AG04449 (cell line): ENCODE results near the gene DAPK2.

Experiments
- CTCF ChIA-PET: fragments of 350-600 bp; formaldehyde crosslinking; extraction: SDS; loops from one replicate; lab custom pipeline; 2021; ENCODE audit warnings: antibody characterized with exemption; lab: Yijun Ruan, JAX
- POLR2A ChIA-PET: fragments of 400-600, 350-600 bp; formaldehyde crosslinking; extraction: SDS; loops from one replicate; lab custom pipeline; 2020; ENCODE audit warnings: antibody characterized with exemption, inconsistent platforms; lab: Yijun Ruan, JAX
- DNase-seq: peaks from one replicate; pipeline ENCODE4 v3.0.0-alpha.2; 2010; ENCODE audit warnings: low read depth, low spot score
- H3K4me3 ChIP-seq: 2 replicates; pipeline ENCODE4 v1.5.1; 2011; ENCODE audit warnings: low read depth, mild to moderate bottlenecking, control low read depth, low read length
- TF ChIP-seq, protein P1 (sequence below): IDR thresholded peaks from one replicate; pipeline ENCODE4 v1.5.1; 2011; ENCODE audit warnings: mild to moderate bottlenecking, moderate library complexity, low read length, control low read depth, inconsistent platforms; ENCODE audit not compliant: insufficient read depth; ENCODE audit errors: missing control alignments

Gene DAPK2

DNA sequence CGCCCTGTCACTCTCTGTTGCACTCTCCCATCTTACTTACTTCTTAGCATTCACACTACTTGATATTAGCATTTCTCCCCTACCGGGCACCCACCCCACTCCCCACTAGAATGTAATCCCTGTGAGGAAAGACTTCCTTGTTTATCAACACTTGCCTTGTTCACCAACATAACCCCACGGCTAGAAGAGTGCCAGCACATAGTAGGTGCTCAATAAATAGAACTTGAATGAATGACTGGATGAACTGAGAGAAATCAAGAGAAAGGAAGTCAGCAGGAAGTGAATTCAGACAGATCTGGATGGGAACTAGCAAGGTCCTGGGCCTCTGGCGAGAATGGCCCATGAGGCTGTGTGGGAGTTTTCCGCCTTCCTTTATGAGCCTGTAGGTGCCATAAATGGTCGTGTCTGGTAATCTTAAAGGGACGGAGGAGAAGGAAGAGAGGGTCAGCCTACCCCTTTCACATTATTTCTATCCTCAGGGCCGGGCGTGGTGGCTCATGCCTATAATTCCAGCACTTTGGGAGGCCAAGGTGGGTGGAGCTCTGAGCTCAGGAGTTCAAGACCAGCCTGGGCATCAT, 170.1 kb downstream of the DAPK2 start:
- H3K4me3 ChIP-seq, result no peak overlapping the region
- ChIA-PET POLR2A (no interaction called here), CTCF (interaction anchor here (0.9 kb wide), 1 partner anchor 28 kb away, joined by 3 read pairs; no protein-coding TSS in a partner anchor)
- DNase-seq, result no peak
- TF ChIP-seq, protein P1, sequence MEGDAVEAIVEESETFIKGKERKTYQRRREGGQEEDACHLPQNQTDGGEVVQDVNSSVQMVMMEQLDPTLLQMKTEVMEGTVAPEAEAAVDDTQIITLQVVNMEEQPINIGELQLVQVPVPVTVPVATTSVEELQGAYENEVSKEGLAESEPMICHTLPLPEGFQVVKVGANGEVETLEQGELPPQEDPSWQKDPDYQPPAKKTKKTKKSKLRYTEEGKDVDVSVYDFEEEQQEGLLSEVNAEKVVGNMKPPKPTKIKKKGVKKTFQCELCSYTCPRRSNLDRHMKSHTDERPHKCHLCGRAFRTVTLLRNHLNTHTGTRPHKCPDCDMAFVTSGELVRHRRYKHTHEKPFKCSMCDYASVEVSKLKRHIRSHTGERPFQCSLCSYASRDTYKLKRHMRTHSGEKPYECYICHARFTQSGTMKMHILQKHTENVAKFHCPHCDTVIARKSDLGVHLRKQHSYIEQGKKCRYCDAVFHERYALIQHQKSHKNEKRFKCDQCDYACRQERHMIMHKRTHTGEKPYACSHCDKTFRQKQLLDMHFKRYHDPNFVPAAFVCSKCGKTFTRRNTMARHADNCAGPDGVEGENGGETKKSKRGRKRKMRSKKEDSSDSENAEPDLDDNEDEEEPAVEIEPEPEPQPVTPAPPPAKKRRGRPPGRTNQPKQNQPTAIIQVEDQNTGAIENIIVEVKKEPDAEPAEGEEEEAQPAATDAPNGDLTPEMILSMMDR, result no peak

- CTCF ChIA-PET, result interaction anchor here (1.2 kb wide), 1 partner anchor 18 kb away, joined by 6 read pairs; no protein-coding TSS in a partner anchor
- no peak for DNase-seq
- TF ChIP-seq, protein P1, result no peak
- H3K4me3 ChIP-seq, result no peak overlapping the region
- POLR2A ChIA-PET, result no interaction called here
These were observed 171.7 kb downstream of the DAPK2 start for GRCh38 chr15:63874616-63875015.

GRCh38 chr15:63872759-63873510, 173.3 kb downstream of the DAPK2 start:
- TF ChIP-seq, protein P1, result no peak
- DNase-seq, result no peak
- ChIA-PET POLR2A (no interaction called here), CTCF (interaction anchor here (1.0 kb wide), 1 partner anchor 19 kb away, joined by 3 read pairs; no protein-coding TSS in a partner anchor)
- no peak overlapping the region for H3K4me3 ChIP-seq

DNA sequence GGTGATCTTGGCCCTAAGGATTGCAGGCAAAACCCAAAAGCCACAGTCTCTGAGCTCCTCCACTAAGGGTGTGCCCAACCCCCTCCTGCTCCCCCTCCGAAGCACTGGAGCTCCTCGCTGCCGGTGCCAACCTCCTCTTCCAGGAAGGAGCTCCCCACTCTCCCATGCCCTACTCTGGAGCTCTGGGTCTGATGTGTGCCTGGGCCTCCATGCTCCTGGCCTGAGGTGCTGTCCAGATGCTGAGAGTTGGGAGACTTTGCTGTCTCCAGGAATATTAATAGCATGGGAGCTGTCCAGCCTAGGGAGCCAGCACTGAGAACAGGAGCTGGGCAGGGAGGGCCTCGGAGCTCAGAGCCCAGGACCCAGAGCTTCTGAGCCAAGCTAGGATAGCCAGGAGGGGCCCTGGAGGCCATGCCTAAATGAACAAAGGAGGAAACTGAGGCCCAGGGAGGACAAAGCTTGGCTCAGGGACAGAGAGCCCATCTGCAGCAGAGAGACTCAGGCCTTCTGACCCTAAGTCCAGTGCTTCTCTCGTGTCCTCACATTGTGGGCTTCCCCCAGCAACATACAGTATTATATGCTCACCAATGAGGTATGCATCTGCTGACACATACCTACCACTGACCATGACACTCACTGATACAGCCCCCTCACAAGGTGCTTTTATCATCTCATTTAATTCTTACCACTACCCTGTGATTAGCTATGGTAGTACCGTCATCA, 175.6 kb downstream of the DAPK2 start:
- no peak overlapping the region for H3K4me3 ChIP-seq
- POLR2A ChIA-PET, result interaction anchor here (1.1 kb wide), 1 partner anchor 38 kb away, joined by 3 read pairs; no protein-coding TSS in a partner anchor
- TF ChIP-seq, protein P1, result no peak
- CTCF ChIA-PET, result interaction anchor here (0.6 to 2.2 kb wide), 4 partner anchors 20 to 175 kb away, joined by 3 to 6 read pairs (median 4); partner anchors contain the start of gene DAPK2
- peak; percentile 21 for DNase-seq

- CTCF ChIA-PET, result interaction anchor here (0.6 to 2.2 kb wide), 4 partner anchors 20 to 177 kb away, joined by 4 to 6 read pairs (median 4); no protein-coding TSS in a partner anchor
These were observed 176.3 kb downstream of the DAPK2 start for GRCh38 chr15:63870043-63870394.

More at GRCh38 chr15:63870043-63870394, 176.3 kb downstream of the DAPK2 start:
- no peak for DNase-seq
- POLR2A ChIA-PET, result interaction anchor here (1.1 kb wide), 1 partner anchor 37 kb away, joined by 3 read pairs; no protein-coding TSS in a partner anchor
- TF ChIP-seq, protein P1, result no peak
- H3K4me3 ChIP-seq, result no peak overlapping the region
